Right cardiac atrium (tissue), 5 donors: ENCODE results near the gene GGNBP2. TPM values are rescaled to one million over a fixed set of nuclear protein-coding genes. Genes with fewer than 3 reads are reported as not detected.
A peak's percentile ranks its signal among the peaks of the same experiment; 100 is the strongest.

Experiments
- ATAC-seq, 2 donors: fragments of 200-7000 bp; cut with Tn5 transposase; one replicate each; pipeline versions ENCODE4 v1.8.0 to v1.9.1; 2020; ENCODE audit warnings: moderate library complexity in 2 of 2, mild to moderate bottlenecking in 1 of 2
- DNase-seq, 3 donors: peaks; one replicate each; pipeline ENCODE4 v3.0.0-alpha.2; 2020
- H3K27ac ChIP-seq: one replicate; pipeline ENCODE4 v1.5.1; 2013; ENCODE audit warnings: mild to moderate bottlenecking, low read length, control low read depth, moderate library complexity
- H3K27me3 ChIP-seq: one replicate; pipeline ENCODE4 v1.6.1; 2013; ENCODE audit not compliant: control insufficient read depth, insufficient read depth
- H3K4me1 ChIP-seq: one replicate; pipeline ENCODE4 v1.6.1; 2013; ENCODE audit warnings: low read length; ENCODE audit not compliant: control insufficient read depth, insufficient read depth
- H3K4me3 ChIP-seq: one replicate; pipeline ENCODE4 v1.5.1; 2013; ENCODE audit warnings: low read length, control low read depth
- H3K9me3 ChIP-seq: one replicate; pipeline ENCODE4 v1.6.1; 2013; ENCODE audit warnings: low read length; ENCODE audit not compliant: control insufficient read depth
- WGBS: extraction: QIAGEN DNeasy Blood & Tissue Kit; methylation state at CpG from one replicate; pipeline ENCODE4 v1.1.7; 2013; 5-methylcytosine and 5-hydroxymethylcytosine counted together
- intact Hi-C, 4 donors: fragments of 100-400 bp; cut with DNase I; formaldehyde crosslinking; loops; one replicate each; pipeline versions ENCODE4 v1.11.0 to v1.14.0; 2022 to 2023
- polyA plus RNA-seq: library from polyadenylated mRNA; stranded (reverse); fragments of 200-250 nt; gene quantifications from one replicate; pipeline ENCODE4 v1.2.3, GENCODE V29; 2013
- total RNA-seq, 4 donors: library from RNA; stranded (reverse); fragmentation: NEBNext Ultra II Directional; extraction: Animal tissue kit (Norgen Biotek cat#: 25700); gene quantifications; one replicate each; pipeline ENCODE4 v1.2.1, GENCODE V29; 2021
- donor health status: healthy with polysubstance abuse.
- donor health status: DM: no; HTN: yes; CAD: no.
- donor health status: DM: no; HTN: no; CAD: no.
- donor health status: DM: no; HTN: yes; CAD: no; lungs with severe emphysema.
- donor health status: DM: yes; HTN: yes; CAD: no.

The GGNBP2 gene
- total and polyA plus RNA-seq, 5 donors, result 36.2 to 51.6 (median 45.5) TPM

DNA sequence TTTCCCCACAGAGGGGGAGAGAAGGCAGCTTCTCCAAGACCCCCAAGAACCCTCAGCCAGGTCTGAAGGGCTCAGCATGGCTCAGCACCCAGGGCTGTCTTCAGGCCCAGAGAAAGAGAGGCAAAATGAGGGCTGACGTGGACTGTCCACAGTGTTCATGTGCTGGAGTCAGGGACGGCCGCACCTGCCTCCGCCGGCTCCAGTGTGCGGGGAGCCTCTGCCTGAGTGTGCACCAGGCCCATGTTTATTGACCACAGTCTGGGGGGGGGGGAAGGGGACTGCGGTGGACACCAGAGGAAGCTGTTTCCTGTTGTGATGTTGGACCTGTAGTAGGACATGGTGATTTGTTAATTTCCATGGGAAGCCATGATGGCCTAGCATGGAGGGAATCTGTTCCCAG is 63.6 kb downstream of the GGNBP2 start:
- H3K27ac ChIP-seq, result no peak overlapping the region
- no peak for DNase-seq
- H3K27me3 ChIP-seq, result no peaks in the 10 kb centered on the region
- no peaks in the 10 kb centered on the region for H3K4me1 ChIP-seq
- intact Hi-C loops, result no loop called here
- no peaks in the 10 kb centered on the region for H3K9me3 ChIP-seq
- no peak for ATAC-seq
- WGBS, result 86% methylated on average over 7 of the region's 7 CpGs
- no peak overlapping the region for H3K4me3 ChIP-seq

DNA sequence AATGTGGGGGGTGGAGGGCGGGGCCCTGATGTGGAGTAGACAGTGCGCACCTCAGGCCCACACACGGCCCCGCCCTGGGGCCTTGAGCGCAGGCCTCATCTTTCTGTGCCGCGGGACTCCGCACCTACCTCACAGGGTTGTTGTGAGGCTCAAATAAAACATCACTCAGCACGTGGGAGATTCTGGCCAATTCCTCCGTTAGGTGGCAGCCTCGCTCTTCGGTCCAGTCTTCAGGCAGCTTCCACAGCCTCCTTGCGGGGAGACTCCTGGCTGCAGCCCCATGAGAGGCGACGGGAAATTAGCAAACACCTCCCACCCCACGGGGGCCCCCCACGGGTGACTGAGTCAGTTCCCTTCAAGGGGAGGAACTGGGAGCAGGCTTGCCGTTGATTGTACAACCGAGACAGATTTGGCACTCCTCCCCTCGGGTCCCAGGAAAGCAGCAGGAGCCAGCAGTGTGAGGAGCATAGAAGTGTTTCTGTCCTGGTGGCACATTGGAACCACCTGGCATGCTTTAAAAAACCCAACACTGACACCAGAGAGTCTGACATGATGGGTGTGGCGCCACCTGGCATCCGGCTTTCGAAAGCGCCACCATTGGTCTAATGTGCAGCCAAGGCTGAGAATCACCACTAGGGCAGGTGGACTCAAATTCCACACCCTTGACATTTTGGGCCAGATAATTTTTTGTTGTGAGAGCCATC is 64.2 kb downstream of the GGNBP2 start:
- Histone ChIP-seq H3K27me3 (no peaks in the 10 kb centered on the region), H3K27ac (no peak overlapping the region), H3K4me1 (no peaks in the 10 kb centered on the region), H3K9me3 (no peaks in the 10 kb centered on the region), H3K4me3 (no peak overlapping the region)
- intact Hi-C loops, result no loop called here
- peak; percentile 55 to 73 (median 69) for DNase-seq
- ATAC-seq, result peak; percentile 56 to 65
- 39% methylated on average over 24 of the region's 24 CpGs for WGBS

DNA sequence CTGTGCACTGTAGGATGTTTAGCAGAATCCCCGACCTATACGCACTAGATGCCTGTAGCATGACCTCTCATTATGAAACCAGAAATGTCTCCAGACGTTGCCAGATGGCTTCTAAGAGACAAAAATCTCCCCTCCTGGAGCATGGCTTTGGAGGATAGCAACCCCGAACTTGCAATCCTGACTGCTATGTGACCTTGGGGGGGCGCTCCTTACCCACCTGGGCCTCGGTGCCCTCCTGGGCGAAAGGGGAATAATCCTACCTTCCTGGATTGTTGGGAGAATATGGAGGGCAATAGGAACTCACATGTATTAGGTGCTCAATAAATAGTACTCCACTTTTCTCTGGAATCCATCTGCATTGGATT is 64.8 kb downstream of the GGNBP2 start:
- WGBS, result 81% methylated on average over 7 of the region's 7 CpGs
- intact Hi-C loops, result no loop called here

DNA sequence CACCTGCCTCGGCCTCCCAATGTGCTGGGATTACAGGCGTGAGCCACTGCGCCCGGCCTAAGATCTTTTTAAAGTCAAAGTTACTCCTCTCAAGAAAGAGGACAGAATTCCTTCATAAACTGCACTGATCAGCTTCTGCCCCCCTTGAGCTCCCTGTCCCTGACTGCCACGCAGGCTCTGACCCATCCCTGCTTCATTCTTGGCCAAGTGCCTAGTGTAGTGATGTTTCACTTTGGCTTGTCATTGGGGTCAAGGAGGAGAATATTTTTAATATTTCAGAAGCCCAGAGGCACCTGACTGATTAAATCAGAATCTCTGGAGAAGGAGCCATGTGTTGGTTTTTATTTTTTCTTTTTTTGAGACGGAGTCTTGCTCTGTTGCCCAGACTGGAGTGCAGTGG is 65.8 kb downstream of the GGNBP2 start:
- Histone ChIP-seq H3K4me3 (no peak overlapping the region), H3K9me3 (no peaks in the 10 kb centered on the region), H3K27ac (no peak overlapping the region), H3K4me1 (no peaks in the 10 kb centered on the region), H3K27me3 (no peaks in the 10 kb centered on the region)
- DNase-seq (no peak), ATAC-seq (no peak)
- intact Hi-C loops, result no loop called here
- 70% methylated on average over 6 of the region's 6 CpGs for WGBS

More for the DNA sequence above, 64.8 kb downstream of the GGNBP2 start:
- Histone ChIP-seq H3K9me3 (no peaks in the 10 kb centered on the region), H3K4me3 (no peak overlapping the region), H3K27ac (no peak overlapping the region), H3K4me1 (no peaks in the 10 kb centered on the region), H3K27me3 (no peaks in the 10 kb centered on the region)
- ATAC-seq (no peak), DNase-seq (no peak)

DNA sequence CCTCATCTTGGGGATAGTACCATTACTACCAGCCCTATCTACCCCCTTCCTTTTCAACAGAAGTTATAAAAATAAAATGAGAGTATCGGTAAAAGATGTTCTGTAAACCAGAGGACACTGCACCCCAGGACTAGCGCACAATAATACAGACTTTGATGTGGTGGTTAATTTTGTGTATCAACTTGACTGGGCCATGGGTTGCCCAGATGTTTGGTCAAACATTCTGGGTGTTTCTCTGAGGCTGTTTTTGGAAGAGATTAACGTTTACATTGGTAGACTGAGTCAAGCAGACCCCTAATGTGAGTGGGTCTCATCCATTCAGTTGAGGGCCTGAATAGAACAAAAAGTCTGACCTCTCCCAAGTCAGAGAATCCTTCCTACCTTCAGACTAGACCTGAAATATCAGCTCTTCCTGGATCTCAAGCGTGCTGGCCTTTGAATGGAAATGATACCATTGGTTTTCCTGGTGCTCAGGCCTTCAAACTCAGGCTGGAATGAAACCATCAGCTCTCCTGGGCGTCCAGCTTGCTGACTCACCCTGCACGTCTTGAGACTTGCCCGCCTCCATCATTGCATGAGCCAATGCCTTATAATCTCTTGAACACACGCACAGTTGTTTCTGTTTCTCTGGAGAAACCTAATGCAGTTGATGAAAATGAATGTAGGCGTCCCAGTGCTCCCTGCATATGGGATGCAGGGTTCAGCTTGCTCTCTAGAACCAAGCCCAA is 66.8 kb downstream of the GGNBP2 start:
- DNase-seq (no peak), ATAC-seq (no peak)
- Histone ChIP-seq H3K4me3 (no peak overlapping the region), H3K27ac (no peak overlapping the region), H3K4me1 (no peaks in the 10 kb centered on the region), H3K9me3 (no peaks in the 10 kb centered on the region), H3K27me3 (no peaks in the 10 kb centered on the region)
- WGBS, result 74% methylated on average over 9 of the region's 9 CpGs
- intact Hi-C loops, result no loop called here

DNA sequence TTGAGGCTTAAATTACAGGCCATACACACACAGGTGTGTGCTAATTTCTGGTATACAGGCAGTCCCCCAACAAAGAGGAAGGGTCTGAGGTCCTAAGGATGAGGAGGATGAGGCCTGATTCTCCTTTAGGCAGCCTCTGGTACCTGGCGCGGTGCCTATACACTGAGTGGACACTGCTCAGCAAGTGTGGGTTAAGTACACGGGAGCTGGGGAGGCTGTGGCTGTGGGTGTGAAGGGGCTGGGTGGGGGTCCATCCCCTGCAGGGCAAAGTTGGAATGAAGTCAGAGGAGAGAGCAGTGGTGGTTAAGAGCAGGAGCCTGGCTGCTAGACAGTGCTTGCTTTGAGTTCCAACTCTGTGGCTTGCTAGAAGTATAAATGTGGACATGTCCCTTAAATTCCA is 67.6 kb downstream of the GGNBP2 start:
- Histone ChIP-seq H3K4me1 (no peaks in the 10 kb centered on the region), H3K9me3 (no peaks in the 10 kb centered on the region), H3K27ac (no peak overlapping the region), H3K27me3 (no peaks in the 10 kb centered on the region), H3K4me3 (no peak overlapping the region)
- ATAC-seq (no peak), DNase-seq (no peak)
- WGBS, result 65% methylated on average over 3 of the region's 3 CpGs
- intact Hi-C loops, result no loop called here

DNA sequence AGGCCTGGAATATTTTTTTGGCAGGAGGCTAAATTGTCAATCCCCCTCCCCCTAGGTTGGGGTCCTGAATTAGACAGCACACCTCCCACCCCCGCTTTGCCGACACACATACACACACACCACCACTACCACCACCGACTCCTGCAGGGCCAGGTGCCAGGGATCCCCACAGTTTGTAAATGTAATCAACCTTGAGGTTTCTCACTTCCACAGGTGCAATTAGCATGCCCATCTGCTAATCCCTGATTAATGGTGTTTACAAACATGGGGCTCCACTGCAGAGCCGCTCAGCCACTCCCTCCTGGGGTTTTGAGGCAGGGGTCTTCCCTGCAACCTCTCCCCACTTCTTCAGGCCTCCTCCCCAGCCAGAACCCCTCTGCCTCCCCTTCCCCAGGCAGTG is 68.4 kb downstream of the GGNBP2 start:
- WGBS, result 47% methylated on average over 4 of the region's 4 CpGs
- Histone ChIP-seq H3K4me1 (no peaks in the 10 kb centered on the region), H3K4me3 (no peak overlapping the region), H3K27me3 (no peaks in the 10 kb centered on the region), H3K9me3 (no peaks in the 10 kb centered on the region), H3K27ac (no peak overlapping the region)
- intact Hi-C loops, result no loop called here
- DNase-seq (no peak), ATAC-seq (no peak)

DNA sequence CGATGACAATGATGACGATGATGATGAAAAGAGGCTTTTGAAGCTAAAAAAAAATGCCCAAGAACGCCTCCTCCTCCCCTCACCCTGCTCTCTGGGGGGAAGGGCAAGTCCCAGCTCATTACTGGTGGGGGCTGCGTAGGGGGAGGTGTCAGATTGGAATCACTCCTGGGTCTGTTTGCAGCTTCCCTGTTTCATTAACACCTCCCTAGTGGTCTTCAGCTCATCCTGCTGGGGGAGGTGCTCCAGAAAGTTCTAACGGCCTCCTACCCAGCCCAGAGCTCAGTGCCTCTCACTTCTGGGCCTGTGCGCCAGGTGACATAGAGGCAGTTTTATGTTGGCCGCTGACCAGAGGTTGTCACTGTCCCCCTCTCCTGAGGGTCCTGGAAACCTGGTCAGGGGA is 69.4 kb downstream of the GGNBP2 start:
- Histone ChIP-seq H3K4me1 (no peaks in the 10 kb centered on the region), H3K27ac (no peak overlapping the region), H3K4me3 (no peak overlapping the region), H3K9me3 (no peaks in the 10 kb centered on the region), H3K27me3 (no peaks in the 10 kb centered on the region)
- intact Hi-C loops, result no loop called here
- DNase-seq (no peak), ATAC-seq (no peak)
- WGBS, result 60% methylated on average over 7 of the region's 7 CpGs

DNA sequence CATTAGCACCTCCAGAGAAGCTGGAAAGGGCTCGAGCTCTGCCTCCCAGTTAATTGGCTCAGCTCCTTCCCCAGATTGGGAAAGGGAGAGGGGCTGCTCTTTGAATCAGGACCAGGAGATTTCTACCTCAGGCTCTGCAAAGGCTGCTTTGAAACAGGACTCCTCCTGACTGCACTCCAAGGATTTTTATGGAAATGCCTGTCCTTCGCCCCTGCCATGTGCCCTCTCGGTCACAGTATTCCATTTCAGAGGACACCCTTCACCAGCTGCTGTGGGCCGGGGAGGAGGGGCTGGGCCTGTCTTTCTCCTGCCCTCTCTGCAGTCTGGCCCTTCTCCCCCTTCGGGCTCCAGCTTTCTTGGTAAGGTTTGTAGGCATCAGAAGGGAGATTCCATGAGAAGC is 70.2 kb downstream of the GGNBP2 start:
- ATAC-seq, result no peak

DNA sequence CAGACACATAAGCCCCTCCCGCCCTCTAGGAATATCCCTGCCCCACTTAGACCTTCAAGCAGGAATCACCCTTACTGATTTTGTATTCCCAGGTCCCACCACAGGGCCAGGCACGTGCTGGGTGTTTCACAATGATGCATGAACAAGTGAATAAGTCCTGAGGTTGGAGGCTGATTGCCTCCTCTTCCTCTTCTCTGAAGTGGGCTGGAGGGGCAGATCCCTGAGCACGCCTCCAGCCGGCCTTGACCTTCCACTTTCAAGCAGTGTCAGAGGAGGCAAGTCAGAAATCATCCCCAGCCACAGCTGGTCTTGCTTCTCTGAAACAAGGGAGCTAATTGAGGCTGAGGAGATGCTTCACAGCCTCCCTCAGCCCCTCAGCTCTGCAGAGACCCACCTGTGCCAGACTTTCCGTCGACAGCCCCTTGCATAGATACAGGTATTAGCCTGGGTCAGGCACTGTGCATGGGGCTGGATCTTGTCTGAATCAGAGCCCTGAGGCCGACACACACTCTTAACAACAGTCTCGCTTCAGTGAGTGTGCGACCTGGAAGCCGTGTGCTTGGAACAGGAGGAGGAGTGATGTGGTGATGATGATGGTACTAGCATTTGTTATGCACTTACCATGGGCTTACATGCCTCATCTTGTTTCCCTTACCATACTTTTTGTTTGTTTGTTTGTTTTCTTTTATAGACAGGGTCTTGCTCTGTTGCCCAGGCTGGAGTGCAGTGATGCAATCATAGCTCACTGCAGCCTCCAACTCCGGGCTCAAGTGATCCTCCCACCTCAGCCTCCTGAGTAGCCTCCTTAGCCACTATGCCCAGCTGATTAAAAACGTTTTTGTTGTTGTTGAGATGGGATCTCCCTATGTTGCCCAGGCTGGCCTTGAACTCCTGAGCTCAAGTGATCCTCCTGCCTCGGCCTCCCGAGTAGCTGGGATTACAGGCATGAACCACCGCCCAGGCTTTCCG is 71.6 kb downstream of the GGNBP2 start:
- WGBS, result 79% methylated on average over 16 of the region's 16 CpGs
- H3K27ac ChIP-seq, result no peak overlapping the region
- no peaks in the 10 kb centered on the region for H3K9me3 ChIP-seq
- DNase-seq (no peak), ATAC-seq (no peak)
- intact Hi-C loops, result no loop called here
- no peaks in the 10 kb centered on the region for H3K4me1 ChIP-seq
- H3K27me3 ChIP-seq, result no peaks in the 10 kb centered on the region
- no peak overlapping the region for H3K4me3 ChIP-seq

More for the DNA sequence above, 70.2 kb downstream of the GGNBP2 start:
- DNase-seq, result no peak
- Histone ChIP-seq H3K27ac (no peak overlapping the region), H3K4me3 (no peak overlapping the region), H3K4me1 (no peaks in the 10 kb centered on the region), H3K9me3 (no peaks in the 10 kb centered on the region), H3K27me3 (no peaks in the 10 kb centered on the region)
- intact Hi-C loops, result no loop called here
- 37% methylated on average over 5 of the region's 5 CpGs for WGBS

DNA sequence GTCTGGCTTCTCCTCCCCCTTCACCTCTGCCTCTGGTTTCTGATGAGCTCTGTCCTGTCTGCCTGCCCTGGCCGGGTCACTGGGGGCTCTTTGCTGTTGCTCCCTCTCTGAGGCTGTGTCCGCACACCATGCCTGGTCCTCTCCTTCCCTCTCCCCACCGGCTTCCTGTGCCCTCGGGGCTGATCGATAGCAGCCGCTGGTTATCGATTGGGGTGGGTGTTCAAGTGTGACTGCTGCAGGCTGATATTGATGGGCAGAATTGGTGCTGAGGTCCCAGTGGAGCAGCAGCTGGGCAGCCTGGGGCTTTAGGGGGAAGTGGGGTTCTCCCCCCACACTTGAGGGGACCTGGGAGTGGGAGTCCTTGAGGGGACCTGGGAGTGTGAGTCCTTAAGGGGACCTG is 73.1 kb downstream of the GGNBP2 start:
- DNase-seq, result no peak
- WGBS, result 79% methylated on average over 7 of the region's 7 CpGs
- no peak overlapping the region for H3K4me3 ChIP-seq
- H3K9me3 ChIP-seq, result no peaks in the 10 kb centered on the region
- intact Hi-C loops, result no loop called here
- no peaks in the 10 kb centered on the region for H3K27me3 ChIP-seq
- H3K4me1 ChIP-seq, result no peaks in the 10 kb centered on the region
- H3K27ac ChIP-seq, result no peak overlapping the region
- ATAC-seq, result no peak
